Measurements from ENCODE around the gene TPSAB1. TPM values are rescaled to one million over a fixed set of nuclear protein-coding genes. Genes with fewer than 3 reads are reported as not detected.

TPSAB1 gene
- total and polyA plus RNA-seq, 4 donors = 0.23 to 10.8 (median 1.2) TPM

DNA sequence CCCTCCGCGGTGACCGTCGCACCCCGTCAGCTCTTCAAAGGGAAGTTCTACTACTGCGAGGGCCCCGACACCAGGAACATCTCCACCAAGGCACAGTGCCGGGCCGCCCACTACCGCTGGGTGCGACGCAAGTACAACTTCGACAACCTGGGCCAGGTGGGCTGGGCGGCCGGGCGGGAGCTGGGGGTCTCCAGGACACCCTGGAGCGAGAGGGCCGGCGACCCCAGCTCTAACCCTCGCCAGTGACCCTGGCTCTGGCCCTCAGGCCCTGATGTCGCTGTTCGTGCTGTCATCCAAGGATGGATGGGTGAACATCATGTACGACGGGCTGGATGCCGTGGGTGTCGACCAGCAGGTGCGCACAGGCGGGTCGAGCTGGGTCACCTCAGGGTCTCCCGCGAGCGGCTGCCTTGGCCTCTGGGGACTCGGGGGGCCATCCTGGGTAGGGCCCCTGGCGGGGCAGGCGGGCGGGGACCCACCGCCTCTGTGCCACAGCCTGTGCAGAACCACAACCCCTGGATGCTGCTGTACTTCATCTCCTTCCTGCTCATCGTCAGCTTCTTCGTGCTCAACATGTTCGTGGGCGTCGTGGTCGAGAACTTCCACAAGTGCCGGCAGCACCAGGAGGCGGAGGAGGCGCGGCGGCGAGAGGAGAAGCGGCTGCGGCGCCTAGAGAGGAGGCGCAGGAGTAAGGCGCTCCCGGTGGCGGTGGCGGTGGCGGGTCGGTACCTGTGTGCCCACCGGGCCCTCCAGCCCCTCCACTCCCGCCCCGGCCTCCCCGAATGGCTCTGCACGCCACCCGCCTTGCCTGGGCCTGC lies 28.8 kb upstream of the TPSAB1 start:
- no peak for DNase-seq (ENCODE audit: low spot score)
- Histone ChIP-seq H3K27ac (ENCODE audit: low read depth in 1 of 2, low read length in 2 of 2) (no peak overlapping the region), H3K9me3 (ENCODE audit: control insufficient read depth in 4 of 4, low read length in 3 of 4) (no peaks in the 10 kb centered on the region), H3K4me3 (ENCODE audit: low read depth in 1 of 3, low read length in 3 of 3) (no peak overlapping the region), H3K36me3 (ENCODE audit: control insufficient read depth in 4 of 4, insufficient read depth in 3 of 4, low read depth in 1 of 4, low read length in 3 of 4) (peaks cover 0 to 65% (median 22%) of the 10 kb centered on the region in 4 donors), H3K4me1 (ENCODE audit: control insufficient read depth in 4 of 4, insufficient read depth in 4 of 4, low read length in 3 of 4) (no peaks in the 10 kb centered on the region), H3K9ac (ENCODE audit: low read depth in 1 of 2, low read length in 2 of 2) (no peak overlapping the region), H3K27me3 (ENCODE audit: control insufficient read depth in 4 of 4, insufficient read depth in 4 of 4, low read length in 3 of 4) (no peaks in the 10 kb centered on the region)
- TF ChIP-seq, protein P1, sequence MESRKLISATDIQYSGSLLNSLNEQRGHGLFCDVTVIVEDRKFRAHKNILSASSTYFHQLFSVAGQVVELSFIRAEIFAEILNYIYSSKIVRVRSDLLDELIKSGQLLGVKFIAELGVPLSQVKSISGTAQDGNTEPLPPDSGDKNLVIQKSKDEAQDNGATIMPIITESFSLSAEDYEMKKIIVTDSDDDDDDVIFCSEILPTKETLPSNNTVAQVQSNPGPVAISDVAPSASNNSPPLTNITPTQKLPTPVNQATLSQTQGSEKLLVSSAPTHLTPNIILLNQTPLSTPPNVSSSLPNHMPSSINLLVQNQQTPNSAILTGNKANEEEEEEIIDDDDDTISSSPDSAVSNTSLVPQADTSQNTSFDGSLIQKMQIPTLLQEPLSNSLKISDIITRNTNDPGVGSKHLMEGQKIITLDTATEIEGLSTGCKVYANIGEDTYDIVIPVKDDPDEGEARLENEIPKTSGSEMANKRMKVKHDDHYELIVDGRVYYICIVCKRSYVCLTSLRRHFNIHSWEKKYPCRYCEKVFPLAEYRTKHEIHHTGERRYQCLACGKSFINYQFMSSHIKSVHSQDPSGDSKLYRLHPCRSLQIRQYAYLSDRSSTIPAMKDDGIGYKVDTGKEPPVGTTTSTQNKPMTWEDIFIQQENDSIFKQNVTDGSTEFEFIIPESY (IDR thresholded peaks at IDR 0.05) = no peak
- TF ChIP-seq, protein P2, sequence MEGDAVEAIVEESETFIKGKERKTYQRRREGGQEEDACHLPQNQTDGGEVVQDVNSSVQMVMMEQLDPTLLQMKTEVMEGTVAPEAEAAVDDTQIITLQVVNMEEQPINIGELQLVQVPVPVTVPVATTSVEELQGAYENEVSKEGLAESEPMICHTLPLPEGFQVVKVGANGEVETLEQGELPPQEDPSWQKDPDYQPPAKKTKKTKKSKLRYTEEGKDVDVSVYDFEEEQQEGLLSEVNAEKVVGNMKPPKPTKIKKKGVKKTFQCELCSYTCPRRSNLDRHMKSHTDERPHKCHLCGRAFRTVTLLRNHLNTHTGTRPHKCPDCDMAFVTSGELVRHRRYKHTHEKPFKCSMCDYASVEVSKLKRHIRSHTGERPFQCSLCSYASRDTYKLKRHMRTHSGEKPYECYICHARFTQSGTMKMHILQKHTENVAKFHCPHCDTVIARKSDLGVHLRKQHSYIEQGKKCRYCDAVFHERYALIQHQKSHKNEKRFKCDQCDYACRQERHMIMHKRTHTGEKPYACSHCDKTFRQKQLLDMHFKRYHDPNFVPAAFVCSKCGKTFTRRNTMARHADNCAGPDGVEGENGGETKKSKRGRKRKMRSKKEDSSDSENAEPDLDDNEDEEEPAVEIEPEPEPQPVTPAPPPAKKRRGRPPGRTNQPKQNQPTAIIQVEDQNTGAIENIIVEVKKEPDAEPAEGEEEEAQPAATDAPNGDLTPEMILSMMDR (IDR thresholded peaks at IDR 0.05; ENCODE audit: low read depth, low read length, missing input control) = no peak
- no peak for TF ChIP-seq TAF1 (conservative IDR thresholded peaks at IDR 0.05)
- TF ChIP-seq GABPA (IDR thresholded peaks at IDR 0.05 in 1 of 2, conservative IDR thresholded peaks at IDR 0.05 in 1 of 2) = no peak
- no peak for TF ChIP-seq JUND (IDR thresholded peaks at IDR 0.05)
- TF ChIP-seq SP1 (IDR thresholded peaks at IDR 0.05) = no peak
- TF ChIP-seq RAD21 (IDR thresholded peaks at IDR 0.05) = no peak
- TF ChIP-seq FOXA2 (IDR thresholded peaks at IDR 0.05) = no peak
- no peak for TF ChIP-seq RXRA (IDR thresholded peaks at IDR 0.05)
- no peak for TF ChIP-seq HNF4G (IDR thresholded peaks at IDR 0.05)
- TF ChIP-seq EGR1 (IDR thresholded peaks at IDR 0.05; ENCODE audit: low read depth in 2 of 2) = no peak
- TF ChIP-seq, protein P3, sequence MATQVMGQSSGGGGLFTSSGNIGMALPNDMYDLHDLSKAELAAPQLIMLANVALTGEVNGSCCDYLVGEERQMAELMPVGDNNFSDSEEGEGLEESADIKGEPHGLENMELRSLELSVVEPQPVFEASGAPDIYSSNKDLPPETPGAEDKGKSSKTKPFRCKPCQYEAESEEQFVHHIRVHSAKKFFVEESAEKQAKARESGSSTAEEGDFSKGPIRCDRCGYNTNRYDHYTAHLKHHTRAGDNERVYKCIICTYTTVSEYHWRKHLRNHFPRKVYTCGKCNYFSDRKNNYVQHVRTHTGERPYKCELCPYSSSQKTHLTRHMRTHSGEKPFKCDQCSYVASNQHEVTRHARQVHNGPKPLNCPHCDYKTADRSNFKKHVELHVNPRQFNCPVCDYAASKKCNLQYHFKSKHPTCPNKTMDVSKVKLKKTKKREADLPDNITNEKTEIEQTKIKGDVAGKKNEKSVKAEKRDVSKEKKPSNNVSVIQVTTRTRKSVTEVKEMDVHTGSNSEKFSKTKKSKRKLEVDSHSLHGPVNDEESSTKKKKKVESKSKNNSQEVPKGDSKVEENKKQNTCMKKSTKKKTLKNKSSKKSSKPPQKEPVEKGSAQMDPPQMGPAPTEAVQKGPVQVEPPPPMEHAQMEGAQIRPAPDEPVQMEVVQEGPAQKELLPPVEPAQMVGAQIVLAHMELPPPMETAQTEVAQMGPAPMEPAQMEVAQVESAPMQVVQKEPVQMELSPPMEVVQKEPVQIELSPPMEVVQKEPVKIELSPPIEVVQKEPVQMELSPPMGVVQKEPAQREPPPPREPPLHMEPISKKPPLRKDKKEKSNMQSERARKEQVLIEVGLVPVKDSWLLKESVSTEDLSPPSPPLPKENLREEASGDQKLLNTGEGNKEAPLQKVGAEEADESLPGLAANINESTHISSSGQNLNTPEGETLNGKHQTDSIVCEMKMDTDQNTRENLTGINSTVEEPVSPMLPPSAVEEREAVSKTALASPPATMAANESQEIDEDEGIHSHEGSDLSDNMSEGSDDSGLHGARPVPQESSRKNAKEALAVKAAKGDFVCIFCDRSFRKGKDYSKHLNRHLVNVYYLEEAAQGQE (IDR thresholded peaks at IDR 0.05) = no peak
- TF ChIP-seq YY1 (IDR thresholded peaks at IDR 0.05) = no peak
- TF ChIP-seq FOXA1 (IDR thresholded peaks at IDR 0.05) = no peak
- WGBS = 95% methylated on average over 65 of the region's 65 CpGs

DNA sequence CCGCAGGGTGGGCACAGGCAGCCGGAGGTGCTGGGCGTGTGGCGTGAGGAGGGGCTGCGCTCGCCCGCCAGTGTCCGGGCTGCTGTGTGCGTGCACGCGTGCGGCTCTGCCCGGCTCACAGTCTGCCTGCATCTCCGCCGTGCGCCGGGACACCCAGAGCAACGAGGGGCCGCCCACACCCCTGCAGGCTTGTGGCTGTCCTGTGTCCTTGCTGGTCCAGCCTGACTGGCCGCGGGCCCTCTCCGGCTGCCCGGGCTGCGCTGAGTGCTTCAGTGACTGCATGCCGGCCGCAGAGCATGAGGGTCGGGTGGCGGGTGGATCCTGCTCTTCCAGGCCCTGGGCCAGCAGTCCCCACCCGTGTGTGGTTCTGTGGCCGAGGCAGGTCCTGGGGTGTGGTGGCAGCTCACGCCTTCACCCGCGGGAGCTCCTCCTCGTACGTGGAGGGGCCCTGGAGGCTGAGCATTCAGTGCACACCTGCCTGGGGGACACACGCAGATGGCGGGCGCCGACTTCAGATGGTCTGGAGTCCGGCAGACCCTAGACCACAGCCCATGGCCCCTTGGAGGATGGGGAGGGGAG lies 27.8 kb upstream of the TPSAB1 start:
- H3K4me3 ChIP-seq (ENCODE audit: low read depth in 1 of 3, low read length in 3 of 3) = no peak overlapping the region
- H3K9me3 ChIP-seq (ENCODE audit: control insufficient read depth in 4 of 4, low read length in 3 of 4) = no peaks in the 10 kb centered on the region
- no peak for TF ChIP-seq TAF1 (conservative IDR thresholded peaks at IDR 0.05)
- no peak for TF ChIP-seq SP1 (IDR thresholded peaks at IDR 0.05)
- WGBS = 94% methylated on average over 40 of the region's 40 CpGs
- H3K27me3 ChIP-seq (ENCODE audit: control insufficient read depth in 4 of 4, insufficient read depth in 4 of 4, low read length in 3 of 4) = no peaks in the 10 kb centered on the region
- no peak overlapping the region for H3K27ac ChIP-seq (ENCODE audit: low read depth in 1 of 2, low read length in 2 of 2)
- H3K36me3 ChIP-seq (ENCODE audit: control insufficient read depth in 4 of 4, insufficient read depth in 3 of 4, low read depth in 1 of 4, low read length in 3 of 4) = peaks cover 0 to 67% (median 22%) of the 10 kb centered on the region in 4 donors
- no peak for DNase-seq (ENCODE audit: low spot score)
- no peaks in the 10 kb centered on the region for H3K4me1 ChIP-seq (ENCODE audit: control insufficient read depth in 4 of 4, insufficient read depth in 4 of 4, low read length in 3 of 4)
- no peak overlapping the region for H3K9ac ChIP-seq (ENCODE audit: low read depth in 1 of 2, low read length in 2 of 2)
